Smooth muscle cell (in vitro differentiated cells): Measurements from ENCODE around the gene MANSC4. TPM values are rescaled to one million over a fixed set of nuclear protein-coding genes. Genes with fewer than 3 reads are reported as not detected.

Experiments used
- DNase-seq: peaks from one replicate; lab custom pipeline; 2025; ENCODE audit not compliant: unreplicated experiment; lab: John Stamatoyannopoulos, UW
- H2AFZ ChIP-seq: fragments of 200-600 bp; sonication (generic); 2 replicates; pipeline ENCODE4 v1.6.0; 2016; ENCODE audit warnings: antibody characterized with exemption, low read depth, mild to moderate bottlenecking
- H3F3A ChIP-seq: fragments of 200-600 bp; sonication (generic); 2 replicates; pipeline ENCODE4 v1.6.0; 2017; ENCODE audit warnings: antibody characterized with exemption, low read depth
- H3K27ac ChIP-seq: fragments of 200-600 bp; sonication (generic); 2 replicates; pipeline ENCODE4 v1.5.1; 2016; ENCODE audit warnings: low read depth, mild to moderate bottlenecking
- H3K27me3 ChIP-seq: fragments of 200-600 bp; sonication (generic); 2 replicates; pipeline ENCODE4 v1.6.1; 2016; ENCODE audit warnings: low read depth, mild to moderate bottlenecking
- H3K36me3 ChIP-seq: fragments of 200-600 bp; sonication (generic); 2 replicates; pipeline ENCODE4 v1.5.1; 2016; ENCODE audit warnings: low read depth
- H3K4me1 ChIP-seq: fragments of 200-600 bp; sonication (generic); 2 replicates; pipeline ENCODE4 v1.5.1; 2016; ENCODE audit warnings: low read depth
- H3K4me2 ChIP-seq: fragments of 200-600 bp; sonication (generic); 2 replicates; pipeline ENCODE4 v1.6.0; 2016; ENCODE audit warnings: mild to moderate bottlenecking
- H3K4me3 ChIP-seq: fragments of 200-600 bp; sonication (generic); 2 replicates; pipeline ENCODE4 v1.5.1; 2016; ENCODE audit warnings: mild to moderate bottlenecking
- H3K79me2 ChIP-seq: fragments of 200-600 bp; sonication (generic); 2 replicates; pipeline ENCODE4 v1.6.0; 2016; ENCODE audit warnings: low read depth, mild to moderate bottlenecking
- H3K9ac ChIP-seq: fragments of 200-600 bp; sonication (generic); 2 replicates; pipeline ENCODE4 v1.6.0; 2016; ENCODE audit warnings: low read depth
- H3K9me3 ChIP-seq: fragments of 200-600 bp; sonication (generic); replicated peaks from 2 replicates; pipeline ENCODE4 v1.5.1; 2016; ENCODE audit warnings: low read depth
- H4K20me1 ChIP-seq: fragments of 200-600 bp; sonication (generic); 2 replicates; pipeline ENCODE4 v1.6.0; 2016; ENCODE audit warnings: low read depth
- WGBS: methylation state at CpG from one replicate; pipeline ENCODE4 v1.1.7; 2016; ENCODE audit warnings: low lambda C conversion rate; 5-methylcytosine and 5-hydroxymethylcytosine counted together
- polyA plus RNA-seq: library from polyadenylated mRNA; unstranded; fragments of >200 nt; fragmentation: Nextera tagmentation; extraction: Ambion mirVana; gene quantifications from 2 replicates; pipeline ENCODE4 v1.2.1, GENCODE V29; 2016
- total RNA-seq: library from RNA; depleted of rRNA; stranded (reverse); fragments of >200 nt; gene quantifications from 2 replicates; pipeline ENCODE4 v1.2.3, GENCODE V29; 2014
- TF ChIP-seq, protein P1 (sequence below): fragments of 200-600 bp; sonication (generic); IDR thresholded peaks from 2 replicates; pipeline ENCODE4 v1.5.1; 2017; ENCODE audit warnings: borderline replicate concordance, mild to moderate bottlenecking, antibody characterized with exemption; ENCODE audit not compliant: insufficient read depth, poor library complexity, severe bottlenecking

Gene MANSC4
- total and polyA plus RNA-seq, 2 experiments from 2014 or later = 0.47 to 2.9 TPM

DNA sequence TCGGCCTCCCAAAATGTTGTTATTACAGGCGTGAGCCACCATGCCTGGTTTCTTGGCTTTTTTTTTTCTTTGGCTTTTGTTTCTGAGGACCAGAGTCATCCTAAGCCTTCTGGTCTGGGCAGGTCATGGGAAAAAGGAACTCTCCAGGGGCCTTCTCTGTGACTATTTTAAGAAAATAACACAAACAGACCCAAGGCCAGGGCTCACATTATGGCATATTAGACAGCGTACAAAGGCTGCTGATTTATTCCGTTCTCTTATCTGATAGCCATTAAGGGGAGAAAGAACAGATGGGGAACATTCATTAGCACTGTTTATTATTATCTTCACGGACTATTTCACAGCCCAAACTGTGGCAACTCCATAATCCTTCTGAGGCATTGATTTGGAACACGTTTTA lies 28.8 kb upstream of the MANSC4 start:
- Histone ChIP-seq H3K27ac (no peak overlapping the region), H3K79me2 (no peaks in the 10 kb centered on the region), H3K9me3 (no peaks in the 10 kb centered on the region), H3K9ac (no peak overlapping the region), H2AFZ (no peak overlapping the region), H3K4me2 (no peak overlapping the region), H3K4me1 (no peaks in the 10 kb centered on the region), H4K20me1 (no peaks in the 10 kb centered on the region), H3K27me3 (no peaks in the 10 kb centered on the region), H3K36me3 (no peaks in the 10 kb centered on the region), H3F3A (no peaks in the 10 kb centered on the region), H3K4me3 (no peak overlapping the region)
- TF ChIP-seq, protein P1, sequence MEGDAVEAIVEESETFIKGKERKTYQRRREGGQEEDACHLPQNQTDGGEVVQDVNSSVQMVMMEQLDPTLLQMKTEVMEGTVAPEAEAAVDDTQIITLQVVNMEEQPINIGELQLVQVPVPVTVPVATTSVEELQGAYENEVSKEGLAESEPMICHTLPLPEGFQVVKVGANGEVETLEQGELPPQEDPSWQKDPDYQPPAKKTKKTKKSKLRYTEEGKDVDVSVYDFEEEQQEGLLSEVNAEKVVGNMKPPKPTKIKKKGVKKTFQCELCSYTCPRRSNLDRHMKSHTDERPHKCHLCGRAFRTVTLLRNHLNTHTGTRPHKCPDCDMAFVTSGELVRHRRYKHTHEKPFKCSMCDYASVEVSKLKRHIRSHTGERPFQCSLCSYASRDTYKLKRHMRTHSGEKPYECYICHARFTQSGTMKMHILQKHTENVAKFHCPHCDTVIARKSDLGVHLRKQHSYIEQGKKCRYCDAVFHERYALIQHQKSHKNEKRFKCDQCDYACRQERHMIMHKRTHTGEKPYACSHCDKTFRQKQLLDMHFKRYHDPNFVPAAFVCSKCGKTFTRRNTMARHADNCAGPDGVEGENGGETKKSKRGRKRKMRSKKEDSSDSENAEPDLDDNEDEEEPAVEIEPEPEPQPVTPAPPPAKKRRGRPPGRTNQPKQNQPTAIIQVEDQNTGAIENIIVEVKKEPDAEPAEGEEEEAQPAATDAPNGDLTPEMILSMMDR = no peak
- DNase-seq = no peak
- WGBS = 27% methylated on average over 6 of the region's 6 CpGs

DNA sequence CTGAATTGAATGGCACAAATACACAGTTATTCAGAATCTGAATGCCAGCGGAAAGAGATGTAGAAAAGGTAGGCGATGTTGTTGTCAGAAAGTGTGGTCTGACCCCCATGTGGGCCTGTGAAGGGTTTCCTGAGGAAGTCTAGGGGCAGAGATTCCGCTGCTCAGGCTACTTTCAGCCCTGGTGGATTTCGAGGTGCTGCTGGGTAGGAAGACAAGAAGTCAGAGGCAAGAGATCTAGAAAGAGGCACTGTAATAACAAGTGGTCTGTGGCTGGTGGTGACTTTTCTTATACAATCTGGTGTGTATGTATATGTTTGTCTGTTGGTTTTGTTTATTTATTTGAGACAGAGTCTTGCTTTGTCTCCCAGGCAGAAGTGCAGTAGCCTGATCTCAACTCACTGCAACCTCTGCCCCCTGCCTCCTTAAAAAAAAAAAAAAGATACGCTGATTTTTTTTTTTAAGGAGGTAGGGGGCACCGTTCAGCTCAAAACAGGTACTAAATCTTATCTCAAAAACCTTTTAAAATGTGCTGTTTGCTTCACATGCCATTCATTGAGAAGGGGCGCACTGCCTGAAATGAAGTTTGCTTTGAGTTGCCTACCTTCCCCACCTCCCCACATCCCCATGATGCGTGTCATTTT lies 27.1 kb upstream of the MANSC4 start:
- 63% methylated on average over 8 of the region's 8 CpGs for WGBS
- TF ChIP-seq, protein P1 = no peak
- no peak for DNase-seq
- Histone ChIP-seq H3K4me3 (no peak overlapping the region), H3K9ac (no peak overlapping the region), H3K4me2 (no peak overlapping the region), H3K27ac (no peak overlapping the region), H3K9me3 (no peaks in the 10 kb centered on the region), H3K36me3 (no peaks in the 10 kb centered on the region), H3K27me3 (no peaks in the 10 kb centered on the region), H3K79me2 (no peaks in the 10 kb centered on the region), H2AFZ (no peak overlapping the region), H3F3A (no peaks in the 10 kb centered on the region), H4K20me1 (no peaks in the 10 kb centered on the region), H3K4me1 (no peaks in the 10 kb centered on the region)

DNA sequence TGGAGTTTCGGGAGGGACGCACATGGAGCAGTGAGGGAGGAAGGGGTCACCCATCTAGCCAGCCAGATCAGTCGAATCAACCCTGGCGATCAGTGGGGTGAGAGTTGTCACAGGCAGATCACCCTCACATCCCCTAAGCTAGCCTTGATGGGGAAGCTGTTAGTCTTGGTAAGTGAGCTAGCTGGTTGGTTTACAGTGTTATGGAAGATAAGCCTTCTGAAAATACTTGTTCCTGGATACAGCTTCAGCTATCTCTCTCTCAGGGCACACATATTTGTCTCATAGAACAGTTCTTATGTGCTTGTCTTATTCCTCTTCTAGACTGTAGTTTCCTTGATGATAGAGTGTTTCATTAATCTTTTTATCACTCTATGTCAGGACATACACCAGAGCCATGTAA lies 26.2 kb upstream of the MANSC4 start:
- H2AFZ ChIP-seq = no peak overlapping the region
- no peak overlapping the region for H3K4me3 ChIP-seq
- no peaks in the 10 kb centered on the region for H4K20me1 ChIP-seq
- TF ChIP-seq, protein P1 = no peak
- no peaks in the 10 kb centered on the region for H3K4me1 ChIP-seq
- WGBS = 68% methylated on average over 4 of the region's 4 CpGs
- H3K27ac ChIP-seq = no peak overlapping the region
- DNase-seq = no peak
- no peak overlapping the region for H3K4me2 ChIP-seq
- H3K79me2 ChIP-seq = no peaks in the 10 kb centered on the region
- H3K9me3 ChIP-seq = no peaks in the 10 kb centered on the region
- no peaks in the 10 kb centered on the region for H3F3A ChIP-seq
- H3K9ac ChIP-seq = no peak overlapping the region
- no peaks in the 10 kb centered on the region for H3K27me3 ChIP-seq
- no peaks in the 10 kb centered on the region for H3K36me3 ChIP-seq

DNA sequence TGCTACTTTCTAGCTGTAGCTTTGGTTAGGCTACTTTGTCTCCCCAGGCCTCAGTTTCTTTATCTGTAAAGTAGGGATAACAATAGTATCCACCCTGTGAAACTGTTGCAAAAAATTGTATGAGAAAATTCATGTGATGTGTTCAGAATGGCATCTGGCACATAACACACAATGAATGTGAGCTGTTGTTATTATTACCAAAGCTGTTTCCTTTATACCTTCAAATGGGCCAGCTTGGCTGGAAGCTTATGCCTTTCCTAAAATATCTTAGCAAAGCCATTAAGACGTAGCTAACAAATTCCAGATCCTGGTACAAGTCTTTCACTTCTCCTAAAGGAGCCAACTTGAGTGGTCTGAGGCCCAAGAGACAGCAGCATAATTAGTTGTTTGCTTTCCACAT lies 25.2 kb upstream of the MANSC4 start:
- 55% methylated on average over 1 of the region's 1 CpG for WGBS
- Histone ChIP-seq H3K36me3 (no peaks in the 10 kb centered on the region), H3K4me3 (no peak overlapping the region), H3K4me1 (no peaks in the 10 kb centered on the region), H3K27me3 (no peaks in the 10 kb centered on the region), H2AFZ (no peak overlapping the region), H3K9me3 (no peaks in the 10 kb centered on the region), H3K79me2 (no peaks in the 10 kb centered on the region), H3K9ac (no peak overlapping the region), H3F3A (no peaks in the 10 kb centered on the region), H4K20me1 (no peaks in the 10 kb centered on the region), H3K4me2 (no peak overlapping the region), H3K27ac (no peak overlapping the region)
- DNase-seq = no peak
- TF ChIP-seq, protein P1 = no peak
